Lung (tissue), 12 donors: ENCODE measurements around the gene USP8. TPM values are rescaled to one million over a fixed set of nuclear protein-coding genes. Genes with fewer than 3 reads are reported as not detected.

Experiments
- ATAC-seq: fragments of 200-7000 bp; cut with Tn5 transposase; one replicate; pipeline ENCODE4 v1.9.1; 2020; ENCODE audit warnings: moderate number of reproducible peaks; ENCODE audit not compliant: insufficient read depth, low FRiP score
- DNase-seq, 3 donors: peaks; one replicate each; pipeline ENCODE4 v3.0.0-alpha.2; 2013 to 2017
- H3K27ac ChIP-seq, 2 donors: one replicate each; pipeline ENCODE4 v1.5.1; 2013; ENCODE audit warnings: mild to moderate bottlenecking in 2 of 2, moderate library complexity in 2 of 2, control low read depth in 1 of 2, inconsistent platforms in 1 of 2, low read depth in 1 of 2, low read length in 1 of 2
- H3K27me3 ChIP-seq, 3 donors: one replicate each; pipeline ENCODE4 v1.5.1; 2013; ENCODE audit warnings: low read length in 2 of 3; ENCODE audit not compliant: control insufficient read depth in 3 of 3, insufficient read depth in 3 of 3
- H3K36me3 ChIP-seq, 4 donors: one replicate each; pipeline ENCODE4 v1.5.1; 2013; ENCODE audit warnings: low read length in 4 of 4, mild to moderate bottlenecking in 1 of 4, moderate library complexity in 1 of 4; ENCODE audit not compliant: control insufficient read depth in 4 of 4, insufficient read depth in 4 of 4
- H3K4me1 ChIP-seq, 5 donors: one replicate each; pipeline ENCODE4 v1.5.1; 2013; ENCODE audit warnings: low read length in 5 of 5, mild to moderate bottlenecking in 2 of 5, moderate library complexity in 1 of 5; ENCODE audit not compliant: control insufficient read depth in 5 of 5, insufficient read depth in 5 of 5
- H3K4me3 ChIP-seq: one replicate; pipeline ENCODE4 v1.5.1; 2013; ENCODE audit warnings: mild to moderate bottlenecking, control low read depth, moderate library complexity
- H3K9ac ChIP-seq, 2 donors: one replicate each; pipeline ENCODE4 v1.5.1; 2013; ENCODE audit warnings: low read length in 2 of 2, control low read depth in 1 of 2; ENCODE audit not compliant: insufficient read depth in 1 of 2
- H3K9me3 ChIP-seq, 4 donors: one replicate each; pipeline ENCODE4 v1.5.1; 2013; ENCODE audit warnings: low read length in 3 of 4, mild to moderate bottlenecking in 1 of 4, moderate library complexity in 1 of 4; ENCODE audit not compliant: control insufficient read depth in 4 of 4, insufficient read depth in 3 of 4
- WGBS, 2 donors: extraction: QIAGEN DNeasy Blood & Tissue Kit; methylation state at CpG; one replicate each; pipeline ENCODE4 v1.1.7; 2013; 5-methylcytosine and 5-hydroxymethylcytosine counted together
- polyA plus RNA-seq, 2 donors: library from polyadenylated mRNA; stranded (reverse); fragments of 200-250 nt; gene quantifications; one replicate each; pipeline ENCODE4 v1.2.1, GENCODE V29; 2013
- total RNA-seq, 2 donors: library from RNA; depleted of rRNA in 1 of 2; stranded (reverse); fragments of >200 nt in 1 of 2; gene quantifications; one replicate each; pipeline ENCODE4 v1.2.1, GENCODE V29; 2014 to 2021
- TF ChIP-seq, protein P1 (sequence below): IDR thresholded peaks from 2 replicates; pipeline ENCODE4 v1.5.1; 2012; ENCODE audit warnings: mild to moderate bottlenecking; ENCODE audit errors: control extremely low read depth, extremely low read depth
- donor health status: control.
- donor health status: control.
- donor health status: Bipolar disorder and iron deficiency.
- donor health status: healthy.
- donor health status: DM: yes; HTN: yes; CAD: no.

The USP8 gene
- total and polyA plus RNA-seq, 4 donors: 14.0 to 92.1 (median 41.3) TPM

- Histone ChIP-seq H3K36me3 (no peaks in the 10 kb centered on the region), H3K4me1 (no peaks in the 10 kb centered on the region), H3K27ac (no peak overlapping the region), H3K4me3 (no peak overlapping the region), H3K9me3 (no peaks in the 10 kb centered on the region), H3K9ac (no peak overlapping the region), H3K27me3 (no peaks in the 10 kb centered on the region)
- WGBS, 2 donors: 80 to 81% methylated on average over 2 of the region's 2 CpGs
- DNase-seq: no peak
- TF ChIP-seq, protein P1, sequence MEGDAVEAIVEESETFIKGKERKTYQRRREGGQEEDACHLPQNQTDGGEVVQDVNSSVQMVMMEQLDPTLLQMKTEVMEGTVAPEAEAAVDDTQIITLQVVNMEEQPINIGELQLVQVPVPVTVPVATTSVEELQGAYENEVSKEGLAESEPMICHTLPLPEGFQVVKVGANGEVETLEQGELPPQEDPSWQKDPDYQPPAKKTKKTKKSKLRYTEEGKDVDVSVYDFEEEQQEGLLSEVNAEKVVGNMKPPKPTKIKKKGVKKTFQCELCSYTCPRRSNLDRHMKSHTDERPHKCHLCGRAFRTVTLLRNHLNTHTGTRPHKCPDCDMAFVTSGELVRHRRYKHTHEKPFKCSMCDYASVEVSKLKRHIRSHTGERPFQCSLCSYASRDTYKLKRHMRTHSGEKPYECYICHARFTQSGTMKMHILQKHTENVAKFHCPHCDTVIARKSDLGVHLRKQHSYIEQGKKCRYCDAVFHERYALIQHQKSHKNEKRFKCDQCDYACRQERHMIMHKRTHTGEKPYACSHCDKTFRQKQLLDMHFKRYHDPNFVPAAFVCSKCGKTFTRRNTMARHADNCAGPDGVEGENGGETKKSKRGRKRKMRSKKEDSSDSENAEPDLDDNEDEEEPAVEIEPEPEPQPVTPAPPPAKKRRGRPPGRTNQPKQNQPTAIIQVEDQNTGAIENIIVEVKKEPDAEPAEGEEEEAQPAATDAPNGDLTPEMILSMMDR: no peak
- no peak for ATAC-seq
Measured at GRCh38 chr15:50411870-50412269, 12.3 kb upstream of the USP8 start.

- Histone ChIP-seq H3K27me3 (no peaks in the 10 kb centered on the region), H3K4me1 (peaks cover 0 to 2% (median 0%) of the 10 kb centered on the region in 5 donors), H3K27ac (no peak overlapping the region), H3K9ac (no peak overlapping the region), H3K4me3 (no peak overlapping the region), H3K9me3 (no peaks in the 10 kb centered on the region), H3K36me3 (no peaks in the 10 kb centered on the region)
- DNase-seq: no peak
- no peak for ATAC-seq
- 96 to 98% methylated on average over 2 of the region's 2 CpGs for WGBS, 2 donors
- TF ChIP-seq, protein P1: no peak
Measured at GRCh38 chr15:50414624-50415023, 9.6 kb upstream of the USP8 start.

- DNase-seq: peak in 1 of 3 donors; percentile 23
- H3K4me3 ChIP-seq: no peak overlapping the region
- H3K27ac ChIP-seq: no peak overlapping the region
- no peaks in the 10 kb centered on the region for H3K9me3 ChIP-seq
- 65 to 72% methylated on average over 3 of the region's 3 CpGs for whole genome bisulfite sequencing, 2 donors
- H3K36me3 ChIP-seq: no peaks in the 10 kb centered on the region
- TF ChIP-seq, protein P1: no peak
- H3K4me1 ChIP-seq: peaks cover 0 to 2% (median 0%) of the 10 kb centered on the region in 5 donors
- H3K9ac ChIP-seq: no peak overlapping the region
- no peak for ATAC-seq
- H3K27me3 ChIP-seq: no peaks in the 10 kb centered on the region
Measured at GRCh38 chr15:50415752-50416404, 8.3 kb upstream of the USP8 start.

GRCh38 chr15:50416890-50417289, 7.3 kb upstream of the USP8 start:
- H3K9me3 ChIP-seq: no peaks in the 10 kb centered on the region
- DNase-seq (no peak), ATAC-seq (no peak)
- no peak overlapping the region for H3K9ac ChIP-seq
- H3K4me1 ChIP-seq: peaks cover 0 to 2% (median 0%) of the 10 kb centered on the region in 5 donors
- 96 to 100% methylated on average over 1 of the region's 1 CpG for WGBS, 2 donors
- TF ChIP-seq, protein P1: no peak
- H3K27ac ChIP-seq: no peak overlapping the region
- H3K27me3 ChIP-seq: no peaks in the 10 kb centered on the region
- no peaks in the 10 kb centered on the region for H3K36me3 ChIP-seq
- H3K4me3 ChIP-seq: no peak overlapping the region
